ENCODE measurements around the gene ABLIM1. TPM values are rescaled to one million over a fixed set of nuclear protein-coding genes. Genes with fewer than 3 reads are reported as not detected.
A peak's percentile ranks its signal among the peaks of the same experiment; 100 is the strongest.

The ABLIM1 gene
- total RNA-seq: 100 to 1,000 TPM in 2 of 4 donors, 10 to 100 TPM in 2; 56.9 to 108 (median 96.1) TPM

DNA sequence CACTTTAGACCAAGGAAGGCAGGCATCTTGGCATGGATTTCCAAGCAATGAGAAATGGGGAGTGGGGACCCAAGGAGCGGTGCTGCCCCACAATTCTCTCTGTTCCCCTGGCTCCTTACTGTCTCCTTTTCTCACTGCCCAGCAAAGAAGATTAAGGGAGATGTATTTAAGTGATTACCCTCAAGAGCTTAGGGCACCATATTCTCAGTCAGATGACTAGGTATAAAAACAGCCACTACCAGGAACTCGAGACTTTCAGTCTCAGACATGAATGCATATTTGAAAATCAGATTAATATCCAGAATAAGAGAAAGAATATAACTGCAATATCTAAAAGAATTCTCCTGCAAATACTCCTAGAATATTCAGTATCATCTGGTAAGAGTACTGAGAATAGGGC lies at the start of gene ABLIM1:
ABLIM1 (minus strand) TSS at position 101 of the 400 bp plus-strand sequence; CDS start at position 26, 75 bp downstream.
- Histone ChIP-seq H3K27me3 (no peaks in the 10 kb centered on the region), H3K36me3 (no peaks in the 10 kb centered on the region), H3K27ac (no peak within 1 kb of the TSS), H3K4me3 (no peak within 1 kb of the TSS), H3K4me1 (peaks cover 0 to 15% (median 6%) of the 10 kb centered on the region in 4 donors), H3K9me3 (no peaks in the 10 kb centered on the region)
- in situ Hi-C loops (cut with MboI; ENCODE audit: low pct_ligation_motif_present in 1 of 4, low pct_unique_long_range_greater_than_20kb in 1 of 4, low sequenced_read_pairs in 3 of 4) (no loop called here), intact Hi-C loops (cut with DNase I; ENCODE audit: low total_unique reads) (loop anchor here (10.0 kb wide), 1 partner anchor 663 kb away; no protein-coding TSS in a partner anchor)
- DNase-seq: no peak
- 84 to 90% methylated on average over 1 to 2 of the region's 2 CpGs for WGBS, 2 donors (ENCODE audit: low coverage in 1 of 2)
- TF ChIP-seq POLR2A (IDR thresholded peaks at IDR 0.05): no peak
- no peak for TF ChIP-seq POLR2AphosphoS5 (IDR thresholded peaks at IDR 0.05)
- TF ChIP-seq, protein P1, sequence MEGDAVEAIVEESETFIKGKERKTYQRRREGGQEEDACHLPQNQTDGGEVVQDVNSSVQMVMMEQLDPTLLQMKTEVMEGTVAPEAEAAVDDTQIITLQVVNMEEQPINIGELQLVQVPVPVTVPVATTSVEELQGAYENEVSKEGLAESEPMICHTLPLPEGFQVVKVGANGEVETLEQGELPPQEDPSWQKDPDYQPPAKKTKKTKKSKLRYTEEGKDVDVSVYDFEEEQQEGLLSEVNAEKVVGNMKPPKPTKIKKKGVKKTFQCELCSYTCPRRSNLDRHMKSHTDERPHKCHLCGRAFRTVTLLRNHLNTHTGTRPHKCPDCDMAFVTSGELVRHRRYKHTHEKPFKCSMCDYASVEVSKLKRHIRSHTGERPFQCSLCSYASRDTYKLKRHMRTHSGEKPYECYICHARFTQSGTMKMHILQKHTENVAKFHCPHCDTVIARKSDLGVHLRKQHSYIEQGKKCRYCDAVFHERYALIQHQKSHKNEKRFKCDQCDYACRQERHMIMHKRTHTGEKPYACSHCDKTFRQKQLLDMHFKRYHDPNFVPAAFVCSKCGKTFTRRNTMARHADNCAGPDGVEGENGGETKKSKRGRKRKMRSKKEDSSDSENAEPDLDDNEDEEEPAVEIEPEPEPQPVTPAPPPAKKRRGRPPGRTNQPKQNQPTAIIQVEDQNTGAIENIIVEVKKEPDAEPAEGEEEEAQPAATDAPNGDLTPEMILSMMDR (IDR thresholded peaks at IDR 0.05): no peak
- no peak for TF ChIP-seq EP300 (IDR thresholded peaks at IDR 0.05; ENCODE audit: low read depth)

DNA sequence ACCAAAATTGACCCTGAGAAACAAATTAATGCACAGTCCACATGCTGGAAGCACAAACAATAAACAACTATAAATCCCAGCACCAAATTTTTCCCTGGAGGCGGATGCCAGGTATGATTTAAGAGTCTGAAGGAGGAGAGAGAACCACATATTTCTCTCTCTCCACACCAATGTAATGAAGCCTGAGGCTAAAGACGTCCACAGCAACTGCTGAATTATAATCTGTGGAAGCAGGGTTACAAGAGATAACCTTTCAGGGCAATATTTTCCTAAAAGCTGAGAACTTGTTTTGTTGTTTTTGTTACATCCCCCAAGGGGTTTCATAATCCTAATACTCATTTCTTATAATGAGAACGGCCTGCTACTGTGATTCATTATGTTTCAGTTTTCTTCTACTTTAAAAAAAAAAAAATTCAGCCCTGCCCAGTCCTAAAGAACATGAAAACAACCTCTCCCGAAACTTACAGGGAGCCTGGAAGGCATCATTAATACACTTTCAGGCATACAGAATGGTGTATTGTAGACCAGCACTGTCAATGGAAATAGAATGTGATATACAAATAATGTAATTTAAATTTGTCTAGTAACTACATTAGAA lies 48.5 kb upstream of the ABLIM1 start:
- H3K4me1 ChIP-seq: no peaks in the 10 kb centered on the region
- H3K27me3 ChIP-seq: no peaks in the 10 kb centered on the region
- no peaks in the 10 kb centered on the region for H3K9me3 ChIP-seq
- no peak overlapping the region for H3K4me3 ChIP-seq
- DNase-seq: no peak
- no peak for TF ChIP-seq POLR2AphosphoS5 (IDR thresholded peaks at IDR 0.05)
- TF ChIP-seq POLR2A (IDR thresholded peaks at IDR 0.05): no peak
- no peak for TF ChIP-seq EP300 (IDR thresholded peaks at IDR 0.05; ENCODE audit: low read depth)
- TF ChIP-seq, protein P1 (IDR thresholded peaks at IDR 0.05): no peak
- in situ Hi-C loops (cut with MboI; ENCODE audit: low pct_ligation_motif_present in 1 of 4, low pct_unique_long_range_greater_than_20kb in 1 of 4, low sequenced_read_pairs in 3 of 4) (no loop called here), intact Hi-C loops (cut with DNase I; ENCODE audit: low total_unique reads) (no loop called here)
- H3K36me3 ChIP-seq: no peaks in the 10 kb centered on the region
- no peak overlapping the region for H3K27ac ChIP-seq
- WGBS, 2 donors (ENCODE audit: low coverage in 1 of 2): 71 to 75% methylated on average over 4 of the region's 4 CpGs

DNA sequence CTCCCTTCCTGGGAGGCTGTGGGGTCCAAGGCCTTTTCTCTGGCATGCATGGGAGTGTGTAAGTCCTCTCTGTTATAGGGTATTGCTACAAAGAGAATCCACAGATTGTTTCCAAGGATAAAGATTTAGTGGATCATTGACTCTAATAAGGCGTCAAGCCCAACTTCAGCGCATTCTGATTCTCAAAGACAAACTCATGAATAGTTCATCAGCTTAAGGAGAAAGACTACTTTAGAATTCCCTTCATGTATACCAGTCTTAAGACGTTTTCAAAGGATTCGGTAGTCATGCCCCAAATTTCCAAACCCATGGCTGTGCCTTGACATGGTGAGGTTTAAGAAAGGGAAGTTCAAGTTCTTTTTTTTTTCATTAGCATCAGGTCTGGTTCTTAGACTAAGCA lies 46.6 kb upstream of the ABLIM1 start:
- no peaks in the 10 kb centered on the region for H3K9me3 ChIP-seq
- TF ChIP-seq EP300 (IDR thresholded peaks at IDR 0.05; ENCODE audit: low read depth) (no peak), POLR2A (IDR thresholded peaks at IDR 0.05) (no peak)
- TF ChIP-seq, protein P1 (IDR thresholded peaks at IDR 0.05): no peak
- no peaks in the 10 kb centered on the region for H3K36me3 ChIP-seq
- H3K4me3 ChIP-seq: no peak overlapping the region
- no peak overlapping the region for H3K27ac ChIP-seq
- WGBS, 2 donors (ENCODE audit: low coverage in 1 of 2): 93 to 100% methylated on average over 2 to 4 of the region's 4 CpGs
- intact Hi-C loops (cut with DNase I; ENCODE audit: low total_unique reads) (loop anchor here (1.0 kb wide), 1 partner anchor 42 kb away; no protein-coding TSS in a partner anchor), in situ Hi-C loops (cut with MboI; ENCODE audit: low pct_ligation_motif_present in 1 of 4, low pct_unique_long_range_greater_than_20kb in 1 of 4, low sequenced_read_pairs in 3 of 4) (no loop called here)
- H3K4me1 ChIP-seq: no peaks in the 10 kb centered on the region
- DNase-seq: no peak
- no peaks in the 10 kb centered on the region for H3K27me3 ChIP-seq

DNA sequence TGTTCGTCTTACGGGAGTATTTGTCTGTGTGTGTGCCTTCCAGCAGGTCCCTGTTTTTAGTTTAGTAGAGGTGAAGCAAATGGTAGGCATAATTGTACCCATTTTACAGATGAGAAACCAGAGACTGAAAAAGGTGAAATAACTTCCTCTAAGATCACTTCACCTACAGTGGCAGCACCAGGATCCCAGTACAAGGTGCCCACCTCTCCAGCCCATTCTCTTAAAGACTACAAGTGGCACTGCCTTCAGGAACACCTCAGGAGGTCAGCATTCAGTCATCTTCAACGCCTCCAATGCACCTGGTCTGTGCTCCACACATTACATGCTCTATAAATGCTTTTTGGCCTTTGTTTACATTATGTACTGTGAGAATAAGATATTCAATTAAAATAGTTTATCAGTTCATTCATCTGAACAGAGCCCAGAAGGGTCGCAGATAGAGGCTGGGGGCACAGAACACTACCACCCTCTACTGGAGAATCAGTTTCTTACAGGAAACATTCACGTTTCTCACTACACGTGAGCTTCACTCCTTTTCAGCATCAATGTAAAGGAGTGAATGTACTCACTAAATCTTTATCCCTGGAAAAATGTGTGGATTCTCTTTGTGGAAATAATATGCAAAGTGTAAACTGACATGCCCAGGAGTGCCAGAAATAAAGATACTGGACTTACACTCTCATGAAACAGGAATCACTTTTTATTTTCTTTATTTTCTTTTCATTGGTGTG lies 45.5 kb upstream of the ABLIM1 start:
- Histone ChIP-seq H3K27me3 (no peaks in the 10 kb centered on the region), H3K4me3 (no peak overlapping the region), H3K36me3 (no peaks in the 10 kb centered on the region), H3K9me3 (no peaks in the 10 kb centered on the region), H3K27ac (no peak overlapping the region), H3K4me1 (no peaks in the 10 kb centered on the region)
- no peak for DNase-seq
- intact Hi-C loops (cut with DNase I; ENCODE audit: low total_unique reads): no loop called here
- in situ Hi-C loops (cut with MboI; ENCODE audit: low pct_ligation_motif_present in 1 of 4, low pct_unique_long_range_greater_than_20kb in 1 of 4, low sequenced_read_pairs in 3 of 4): no loop called here
- 32 to 34% methylated on average over 5 to 6 of the region's 6 CpGs for WGBS, 2 donors (ENCODE audit: low coverage in 1 of 2)
- TF ChIP-seq, protein P1 (IDR thresholded peaks at IDR 0.05): peak; percentile 21 to 50 (median 46)
- TF ChIP-seq POLR2AphosphoS5 (IDR thresholded peaks at IDR 0.05): no peak

Data from transverse colon (tissue), 4 donors.